Hypothalamus (tissue), 51 donors: ENCODE data around the gene SSUH2.
"Not testable (repeated sequence)": the region's sequence is repeated elsewhere in the genome, so short reads cannot be mapped to it uniquely, and the experiment has no call there.

Source experiments
- DNase-seq, 51 donors: peaks; one replicate each; lab custom pipeline; 2025; lab: John Stamatoyannopoulos, UW

SSUH2 gene

GRCh38 chr3:8644748-8645390, at the start of gene SSUH2:
TSS of gene SSUH2 (minus strand) at chr3:8644798. CDS start at chr3:8644758, 40 bp downstream.
- no peak for DNase-seq

GRCh38 chr3:8691295-8691694, 46.7 kb upstream of the SSUH2 start:
- not testable (repeated sequence) for DNase-seq

- DNase-seq = not testable (repeated sequence)
These were observed 40.4 kb upstream of the SSUH2 start for GRCh38 chr3:8684992-8685391.

- not testable (repeated sequence) for DNase-seq
These were observed 38.4 kb upstream of the SSUH2 start for GRCh38 chr3:8682850-8683574.

- DNase-seq = not testable (repeated sequence)
These were observed 37.4 kb upstream of the SSUH2 start for GRCh38 chr3:8681881-8682538.

- no peak for DNase-seq
These were observed 36.8 kb upstream of the SSUH2 start for GRCh38 chr3:8681349-8681748.

GRCh38 chr3:8679817-8680553, 35.4 kb upstream of the SSUH2 start:
- not testable (repeated sequence) for DNase-seq

GRCh38 chr3:8678751-8679150, 34.2 kb upstream of the SSUH2 start:
- DNase-seq = no peak

- not testable (repeated sequence) for DNase-seq
These were observed 32.7 kb upstream of the SSUH2 start for GRCh38 chr3:8677258-8677657.

GRCh38 chr3:8675591-8675990, 31.0 kb upstream of the SSUH2 start:
- not testable (repeated sequence) for DNase-seq

- DNase-seq = no peak
These were observed 28.6 kb upstream of the SSUH2 start for GRCh38 chr3:8673083-8673737.

- no peak for DNase-seq
These were observed 24.4 kb upstream of the SSUH2 start for GRCh38 chr3:8669019-8669418.

- no peak for DNase-seq
These were observed 23.6 kb upstream of the SSUH2 start for GRCh38 chr3:8668216-8668615.

GRCh38 chr3:8667463-8668091, 23.0 kb upstream of the SSUH2 start:
- DNase-seq = no peak

- no peak for DNase-seq
These were observed 20.9 kb upstream of the SSUH2 start for GRCh38 chr3:8665407-8665896.

GRCh38 chr3:8663177-8664061, 18.8 kb upstream of the SSUH2 start:
- DNase-seq = peak in 28 of 51 donors; percentile 1 to 62 (median 30)

- DNase-seq = no peak
These were observed 18.0 kb upstream of the SSUH2 start for GRCh38 chr3:8662594-8662993.

- DNase-seq = no peak
These were observed 15.8 kb upstream of the SSUH2 start for GRCh38 chr3:8660175-8661118.
